IPS DF 6.9 (cell line): ENCODE results near the gene MPP3.

Experiments
- DNase-seq: peaks from one replicate; pipeline ENCODE4 v3.0.0-alpha.2; 2013; ENCODE audit warnings: low read depth, low spot score
- H3K27ac ChIP-seq: one replicate; pipeline ENCODE4 v1.5.1; 2013; ENCODE audit warnings: low read length, control low read depth
- H3K27me3 ChIP-seq: 2 replicates; pipeline ENCODE4 v1.6.1; 2013; ENCODE audit warnings: mild to moderate bottlenecking, low read length; ENCODE audit not compliant: control insufficient read depth, insufficient read depth
- H3K36me3 ChIP-seq: 2 replicates; pipeline ENCODE4 v1.6.1; 2013; ENCODE audit warnings: low read length; ENCODE audit not compliant: control insufficient read depth, insufficient read depth
- H3K4me1 ChIP-seq: 2 replicates; pipeline ENCODE4 v1.6.1; 2013; ENCODE audit warnings: low read length; ENCODE audit not compliant: control insufficient read depth, insufficient read depth
- H3K4me3 ChIP-seq: 2 replicates; pipeline ENCODE4 v1.5.1; 2013; ENCODE audit warnings: mild to moderate bottlenecking, low read length
- H3K9me3 ChIP-seq: 2 replicates; pipeline ENCODE4 v1.6.1; 2013; ENCODE audit warnings: low read length, inconsistent platforms; ENCODE audit not compliant: control insufficient read depth, insufficient read depth
- WGBS: extraction: QIAGEN DNeasy Blood & Tissue Kit; methylation state at CpG from one replicate; pipeline ENCODE4 v1.1.7; 2013; ENCODE audit warnings: mixed read lengths, missing lambda C conversion rate; ENCODE audit not compliant: insufficient read length, insufficient coverage; 5-methylcytosine and 5-hydroxymethylcytosine counted together

The MPP3 gene

GRCh38 chr17:43820759-43821158 is 12.2 kb downstream of the MPP3 start:
- DNase-seq, result no peak
- Histone ChIP-seq H3K36me3 (0 out of 2 replicates have a peak, but pooled peaks cover 2% of the 10 kb centered on the region), H3K4me1 (no peaks in the 10 kb centered on the region; the same call in 1 of the 2 replicates), H3K4me3 (no peak overlapping the region), H3K27ac (no peak overlapping the region), H3K9me3 (no peaks in the 10 kb centered on the region), H3K27me3 (no peaks in the 10 kb centered on the region)
- WGBS, result no CpG with 5 or more reads among the region's 14 CpGs

GRCh38 chr17:43818966-43819365 is 14.0 kb downstream of the MPP3 start:
- Histone ChIP-seq H3K27me3 (no peaks in the 10 kb centered on the region), H3K36me3 (no peaks in the 10 kb centered on the region), H3K4me3 (no peak overlapping the region), H3K27ac (no peak overlapping the region), H3K4me1 (no peaks in the 10 kb centered on the region; the same call in 1 of the 2 replicates), H3K9me3 (no peaks in the 10 kb centered on the region)
- no CpG with 5 or more reads among the region's 5 CpGs for WGBS
- DNase-seq, result no peak

- Histone ChIP-seq H3K27me3 (no peaks in the 10 kb centered on the region), H3K27ac (no peak overlapping the region), H3K4me1 (no peaks in the 10 kb centered on the region; the same call in 1 of the 2 replicates), H3K9me3 (no peaks in the 10 kb centered on the region), H3K4me3 (no peak overlapping the region), H3K36me3 (no peaks in the 10 kb centered on the region; the same call in 1 of the 2 replicates)
- no CpG with 5 or more reads among the region's 9 CpGs for WGBS
- no peak for DNase-seq
Measured at GRCh38 chr17:43817826-43818225, 15.1 kb downstream of the MPP3 start.

GRCh38 chr17:43816336-43817320 is 16.3 kb downstream of the MPP3 start:
- Histone ChIP-seq H3K27me3 (no peaks in the 10 kb centered on the region), H3K4me3 (no peak overlapping the region), H3K4me1 (no peaks in the 10 kb centered on the region; the same call in 1 of the 2 replicates), H3K27ac (no peak overlapping the region), H3K9me3 (no peaks in the 10 kb centered on the region), H3K36me3 (no peaks in the 10 kb centered on the region; the same call in 1 of the 2 replicates)
- no CpG with 5 or more reads among the region's 24 CpGs for WGBS
- no peak for DNase-seq

- H3K27ac ChIP-seq, result no peak overlapping the region
Measured at GRCh38 chr17:43814714-43815113, 18.2 kb downstream of the MPP3 start.

GRCh38 chr17:43814026-43814425 is 18.9 kb downstream of the MPP3 start:
- no peaks in the 10 kb centered on the region; the same call in 1 of the 2 replicates for H3K4me1 ChIP-seq
- H3K4me3 ChIP-seq, result no peak overlapping the region
- H3K36me3 ChIP-seq, result no peaks in the 10 kb centered on the region; the same call in 1 of the 2 replicates
- DNase-seq, result no peak
- H3K9me3 ChIP-seq, result no peaks in the 10 kb centered on the region
- no peaks in the 10 kb centered on the region for H3K27me3 ChIP-seq
- no CpG with 5 or more reads among the region's 12 CpGs for WGBS
- H3K27ac ChIP-seq, result no peak overlapping the region

More at GRCh38 chr17:43814714-43815113, 18.2 kb downstream of the MPP3 start:
- no peak overlapping the region for H3K4me3 ChIP-seq
- H3K9me3 ChIP-seq, result no peaks in the 10 kb centered on the region
- no peaks in the 10 kb centered on the region; the same call in 1 of the 2 replicates for H3K36me3 ChIP-seq
- H3K27me3 ChIP-seq, result no peaks in the 10 kb centered on the region
- H3K4me1 ChIP-seq, result no peaks in the 10 kb centered on the region; the same call in 1 of the 2 replicates
- no peak for DNase-seq
- no CpG with 5 or more reads among the region's 1 CpG for WGBS

GRCh38 chr17:43813386-43813785 is 19.6 kb downstream of the MPP3 start:
- Histone ChIP-seq H3K27me3 (no peaks in the 10 kb centered on the region), H3K4me3 (no peak overlapping the region), H3K36me3 (no peaks in the 10 kb centered on the region; the same call in 1 of the 2 replicates), H3K27ac (no peak overlapping the region), H3K9me3 (no peaks in the 10 kb centered on the region), H3K4me1 (no peaks in the 10 kb centered on the region; the same call in 1 of the 2 replicates)
- no CpG with 5 or more reads among the region's 3 CpGs for WGBS
- DNase-seq, result no peak

- Histone ChIP-seq H3K36me3 (no peaks in the 10 kb centered on the region; the same call in 1 of the 2 replicates), H3K27me3 (no peaks in the 10 kb centered on the region), H3K4me3 (no peak overlapping the region), H3K4me1 (no peaks in the 10 kb centered on the region; the same call in 1 of the 2 replicates), H3K27ac (no peak overlapping the region), H3K9me3 (no peaks in the 10 kb centered on the region)
- WGBS, result no CpG with 5 or more reads among the region's 10 CpGs
- DNase-seq, result no peak
Measured at GRCh38 chr17:43812396-43813265, 20.3 kb downstream of the MPP3 start.

- no peaks in the 10 kb centered on the region for H3K27me3 ChIP-seq
- H3K4me3 ChIP-seq, result no peak overlapping the region
- H3K36me3 ChIP-seq, result no peaks in the 10 kb centered on the region; the same call in 1 of the 2 replicates
- H3K4me1 ChIP-seq, result no peaks in the 10 kb centered on the region; the same call in 1 of the 2 replicates
- DNase-seq, result no peak
- H3K9me3 ChIP-seq, result no peaks in the 10 kb centered on the region
- no CpG with 5 or more reads among the region's 5 CpGs for WGBS
- H3K27ac ChIP-seq, result no peak overlapping the region
Measured at GRCh38 chr17:43810823-43811222, 22.1 kb downstream of the MPP3 start.

GRCh38 chr17:43810226-43810715 is 22.7 kb downstream of the MPP3 start:
- Histone ChIP-seq H3K36me3 (no peaks in the 10 kb centered on the region; the same call in 1 of the 2 replicates), H3K27me3 (no peaks in the 10 kb centered on the region), H3K4me3 (no peak overlapping the region), H3K27ac (no peak overlapping the region), H3K4me1 (no peaks in the 10 kb centered on the region; the same call in 1 of the 2 replicates), H3K9me3 (no peaks in the 10 kb centered on the region)
- no peak for DNase-seq
- no CpG with 5 or more reads among the region's 4 CpGs for WGBS
